SK-N-SH treated with all-trans-retinoic acid at 6 μM for 48 hours (cell line): ENCODE measurements around the gene LPAR2.
"Not testable (repeated sequence)": the region's sequence is repeated elsewhere in the genome, so short reads cannot be mapped to it uniquely, and the experiment has no call there.

Experiments used
- ARNTL ChIP-seq: fragments of 450-650 bp; formaldehyde crosslinking; IDR thresholded peaks from 2 replicates; pipeline ENCODE4 v1.5.0; 2020; ENCODE audit warnings: low read depth, mild to moderate bottlenecking, moderate library complexity, borderline replicate concordance
- CSRNP3 ChIP-seq: fragments of 250-450 bp; sonication (Bioruptor Pico); IDR thresholded peaks from 2 replicates; pipeline ENCODE4 v1.5.1; 2021; ENCODE audit warnings: mild to moderate bottlenecking, moderate library complexity
- OSR1 ChIP-seq: fragments of 250-450 bp; sonication (Bioruptor Pico); IDR thresholded peaks from 2 replicates; pipeline ENCODE4 v1.8.0; 2022; ENCODE audit warnings: moderate library complexity, mild to moderate bottlenecking, inconsistent platforms
- POU6F1 ChIP-seq: fragments of 250-450 bp; sonication (Bioruptor Pico); IDR thresholded peaks from 2 replicates; pipeline ENCODE4 v1.8.0; 2021; ENCODE audit warnings: low read depth, mild to moderate bottlenecking, moderate library complexity, borderline replicate concordance
- RARB ChIP-seq: fragments of 250-450 bp; sonication (Bioruptor Pico); IDR thresholded peaks from 2 replicates; pipeline ENCODE4 v1.8.0; 2021; ENCODE audit warnings: mild to moderate bottlenecking, moderate library complexity
- TCF4 ChIP-seq: fragments of 250-450 bp; sonication (Bioruptor Pico); IDR thresholded peaks from 2 replicates; pipeline ENCODE4 v1.8.0; 2021; ENCODE audit warnings: mild to moderate bottlenecking, moderate library complexity, borderline replicate concordance
- ZFP30 ChIP-seq: fragments of 450-650 bp; formaldehyde crosslinking; IDR thresholded peaks from 2 replicates; pipeline ENCODE4 v1.5.0; 2022; ENCODE audit warnings: mild to moderate bottlenecking, moderate library complexity
- ZNF70 ChIP-seq: fragments of 450-650 bp; formaldehyde crosslinking; IDR thresholded peaks from 2 replicates; pipeline ENCODE4 v1.5.0; 2020; ENCODE audit warnings: mild to moderate bottlenecking, moderate library complexity
- TF ChIP-seq, protein P1 (sequence below): fragments of 250-450 bp; sonication (Bioruptor Pico); IDR thresholded peaks from 2 replicates; pipeline ENCODE4 v1.8.0; 2020; ENCODE audit warnings: mild to moderate bottlenecking, moderate library complexity, borderline replicate concordance
- TF ChIP-seq, protein P2 (sequence below): fragments of 250-450 bp; sonication (Bioruptor Pico); IDR thresholded peaks from 2 replicates; pipeline ENCODE4 v1.5.1; 2020; ENCODE audit warnings: low read depth, mild to moderate bottlenecking, moderate library complexity

GRCh38 chr19:19606686-19607085 lies 21.3 kb downstream of the LPAR2 start:
- TF ChIP-seq, protein P1, sequence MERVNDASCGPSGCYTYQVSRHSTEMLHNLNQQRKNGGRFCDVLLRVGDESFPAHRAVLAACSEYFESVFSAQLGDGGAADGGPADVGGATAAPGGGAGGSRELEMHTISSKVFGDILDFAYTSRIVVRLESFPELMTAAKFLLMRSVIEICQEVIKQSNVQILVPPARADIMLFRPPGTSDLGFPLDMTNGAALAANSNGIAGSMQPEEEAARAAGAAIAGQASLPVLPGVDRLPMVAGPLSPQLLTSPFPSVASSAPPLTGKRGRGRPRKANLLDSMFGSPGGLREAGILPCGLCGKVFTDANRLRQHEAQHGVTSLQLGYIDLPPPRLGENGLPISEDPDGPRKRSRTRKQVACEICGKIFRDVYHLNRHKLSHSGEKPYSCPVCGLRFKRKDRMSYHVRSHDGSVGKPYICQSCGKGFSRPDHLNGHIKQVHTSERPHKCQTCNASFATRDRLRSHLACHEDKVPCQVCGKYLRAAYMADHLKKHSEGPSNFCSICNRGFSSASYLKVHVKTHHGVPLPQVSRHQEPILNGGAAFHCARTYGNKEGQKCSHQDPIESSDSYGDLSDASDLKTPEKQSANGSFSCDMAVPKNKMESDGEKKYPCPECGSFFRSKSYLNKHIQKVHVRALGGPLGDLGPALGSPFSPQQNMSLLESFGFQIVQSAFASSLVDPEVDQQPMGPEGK: not testable (repeated sequence)
- TF ChIP-seq OSR1 (CRISPR knock-in tag); RARB; ZNF70 (CRISPR knock-in tag); ZFP30 (CRISPR knock-in tag); CSRNP3 (CRISPR knock-in tag); ARNTL (CRISPR knock-in tag); TCF4; POU6F1 (CRISPR knock-in tag): not testable (repeated sequence)
- TF ChIP-seq, protein P2, sequence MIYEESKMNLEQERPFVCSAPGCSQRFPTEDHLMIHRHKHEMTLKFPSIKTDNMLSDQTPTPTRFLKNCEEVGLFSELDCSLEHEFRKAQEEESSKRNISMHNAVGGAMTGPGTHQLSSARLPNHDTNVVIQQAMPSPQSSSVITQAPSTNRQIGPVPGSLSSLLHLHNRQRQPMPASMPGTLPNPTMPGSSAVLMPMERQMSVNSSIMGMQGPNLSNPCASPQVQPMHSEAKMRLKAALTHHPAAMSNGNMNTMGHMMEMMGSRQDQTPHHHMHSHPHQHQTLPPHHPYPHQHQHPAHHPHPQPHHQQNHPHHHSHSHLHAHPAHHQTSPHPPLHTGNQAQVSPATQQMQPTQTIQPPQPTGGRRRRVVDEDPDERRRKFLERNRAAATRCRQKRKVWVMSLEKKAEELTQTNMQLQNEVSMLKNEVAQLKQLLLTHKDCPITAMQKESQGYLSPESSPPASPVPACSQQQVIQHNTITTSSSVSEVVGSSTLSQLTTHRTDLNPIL (CRISPR knock-in tag): not testable (repeated sequence)
